Measurements from ENCODE around the gene GNG2. TPM values are rescaled to one million over a fixed set of nuclear protein-coding genes. Genes with fewer than 3 reads are reported as not detected.
"Not testable (repeated sequence)": the region's sequence is repeated elsewhere in the genome, so short reads cannot be mapped to it uniquely, and the experiment has no call there.

The GNG2 gene
- total RNA-seq, 1 donor from 2014 or later, result 245 TPM

GRCh38 chr14:51901475-51902024 lies 41.1 kb downstream of the GNG2 start:
- H3K4me3 Mint-ChIP-seq (ENCODE audit: unreplicated experiment), result no peak overlapping the region
- no peak for DNase-seq
- no peak for TF ChIP-seq CTCF (IDR thresholded peaks at IDR 0.05; ENCODE audit: partially characterized antibody, unreplicated experiment)
- no peaks in the 10 kb centered on the region for H3K36me3 Mint-ChIP-seq (ENCODE audit: unreplicated experiment)
- H3K9me3 Mint-ChIP-seq (ENCODE audit: unreplicated experiment), result no peaks in the 10 kb centered on the region
- peaks cover 1% of the 10 kb centered on the region for H3K27me3 Mint-ChIP-seq (ENCODE audit: unreplicated experiment)
- peaks cover 9% of the 10 kb centered on the region for H3K4me1 Mint-ChIP-seq (ENCODE audit: low read depth, unreplicated experiment)
- no peak overlapping the region for H3K27ac Mint-ChIP-seq (ENCODE audit: unreplicated experiment)

- not testable (repeated sequence) for H3K9me3 Mint-ChIP-seq (ENCODE audit: unreplicated experiment); H3K4me1 Mint-ChIP-seq (ENCODE audit: low read depth, unreplicated experiment); H3K27ac Mint-ChIP-seq (ENCODE audit: unreplicated experiment); H3K36me3 Mint-ChIP-seq (ENCODE audit: unreplicated experiment); H3K27me3 Mint-ChIP-seq (ENCODE audit: unreplicated experiment); DNase-seq; H3K4me3 Mint-ChIP-seq (ENCODE audit: unreplicated experiment)
Observed at GRCh38 chr14:51905656-51906121, 45.3 kb downstream of the GNG2 start.

DNA sequence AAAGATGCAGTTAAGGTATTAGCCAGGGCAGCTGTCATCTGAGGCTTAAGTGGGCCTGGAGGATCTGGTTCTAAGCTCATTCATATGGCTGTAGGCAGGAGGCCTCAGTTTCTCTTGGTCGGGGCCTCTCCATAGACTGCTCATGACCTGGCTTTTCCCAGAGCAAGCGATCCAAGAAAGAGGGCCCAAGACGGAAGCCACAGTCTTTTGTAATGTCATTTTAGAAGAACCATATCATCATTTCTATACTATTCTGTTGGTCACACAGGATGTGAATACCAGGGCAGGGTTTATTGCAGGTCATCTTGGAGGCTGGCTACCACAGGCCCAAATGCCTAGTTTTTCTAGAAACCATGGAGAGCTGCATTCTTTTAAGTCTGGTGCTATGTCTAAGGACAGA lies 47.7 kb downstream of the GNG2 start:
- no peaks in the 10 kb centered on the region for H3K9me3 Mint-ChIP-seq (ENCODE audit: unreplicated experiment)
- no peak overlapping the region for H3K4me3 Mint-ChIP-seq (ENCODE audit: unreplicated experiment)
- no peak for DNase-seq
- H3K27me3 Mint-ChIP-seq (ENCODE audit: unreplicated experiment), result no peaks in the 10 kb centered on the region
- no peak overlapping the region for H3K27ac Mint-ChIP-seq (ENCODE audit: unreplicated experiment)
- H3K36me3 Mint-ChIP-seq (ENCODE audit: unreplicated experiment), result no peaks in the 10 kb centered on the region
- TF ChIP-seq CTCF (IDR thresholded peaks at IDR 0.05; ENCODE audit: partially characterized antibody, unreplicated experiment), result no peak
- no peaks in the 10 kb centered on the region for H3K4me1 Mint-ChIP-seq (ENCODE audit: low read depth, unreplicated experiment)

GRCh38 chr14:51912112-51912786 lies 51.8 kb downstream of the GNG2 start:
- no peak overlapping the region for H3K4me3 Mint-ChIP-seq (ENCODE audit: unreplicated experiment)
- no peaks in the 10 kb centered on the region for H3K9me3 Mint-ChIP-seq (ENCODE audit: unreplicated experiment)
- TF ChIP-seq CTCF (IDR thresholded peaks at IDR 0.05; ENCODE audit: partially characterized antibody, unreplicated experiment), result no peak
- no peaks in the 10 kb centered on the region for H3K27me3 Mint-ChIP-seq (ENCODE audit: unreplicated experiment)
- no peaks in the 10 kb centered on the region for H3K36me3 Mint-ChIP-seq (ENCODE audit: unreplicated experiment)
- no peak for DNase-seq
- peaks cover 9% of the 10 kb centered on the region for H3K4me1 Mint-ChIP-seq (ENCODE audit: low read depth, unreplicated experiment)
- no peak overlapping the region for H3K27ac Mint-ChIP-seq (ENCODE audit: unreplicated experiment)

DNA sequence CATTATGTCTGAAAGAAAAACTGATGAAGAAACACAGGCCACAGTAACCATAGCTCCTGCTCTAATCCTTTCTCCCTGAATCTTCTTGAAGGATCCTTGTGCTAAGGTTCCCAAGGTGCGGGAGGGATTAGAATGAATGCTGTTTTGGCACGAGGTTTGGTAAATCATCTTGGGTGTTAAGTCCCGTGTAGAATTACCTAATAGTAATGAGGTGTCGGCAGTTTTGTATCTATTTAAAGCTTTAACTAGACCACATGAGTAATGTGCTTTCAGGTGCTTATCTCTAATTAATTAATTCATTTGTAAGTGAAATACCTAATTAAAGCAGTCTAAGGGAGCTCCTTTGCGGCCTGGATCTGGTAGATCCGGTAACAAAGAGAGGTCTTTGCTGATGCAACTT lies 53.9 kb downstream of the GNG2 start:
- no peak for TF ChIP-seq CTCF (IDR thresholded peaks at IDR 0.05; ENCODE audit: partially characterized antibody, unreplicated experiment)
- Mint-ChIP-seq H3K36me3 (ENCODE audit: unreplicated experiment) (no peaks in the 10 kb centered on the region), H3K4me3 (ENCODE audit: unreplicated experiment) (no peak overlapping the region), H3K4me1 (ENCODE audit: low read depth, unreplicated experiment) (peaks cover 9% of the 10 kb centered on the region), H3K27me3 (ENCODE audit: unreplicated experiment) (no peaks in the 10 kb centered on the region), H3K27ac (ENCODE audit: unreplicated experiment) (no peak overlapping the region), H3K9me3 (ENCODE audit: unreplicated experiment) (no peaks in the 10 kb centered on the region)
- no peak for DNase-seq

Data from glutamatergic neuron (in vitro differentiated cells).